Left lung (tissue), 10 donors: ENCODE data around the gene FAM89A. TPM values are rescaled to one million over a fixed set of nuclear protein-coding genes. Genes with fewer than 3 reads are reported as not detected.

Experiments used
- ATAC-seq: fragments of 200-7000 bp; cut with Tn5 transposase; one replicate; pipeline ENCODE4 v1.9.1; 2020; ENCODE audit warnings: moderate library complexity
- DNase-seq, 4 donors: peaks; one replicate each; pipeline ENCODE4 v3.0.0-alpha.2; 2013 to 2020
- H3K27ac ChIP-seq, 2 donors: fragments of 200-600 bp; sonication (generic) in 1 of 2; one replicate each; pipeline versions ENCODE4 v1.5.0 to v1.8.0; 2020 to 2021
- H3K27me3 ChIP-seq, 2 donors: fragments of 200-600 bp; sonication (generic) in 1 of 2; one replicate each; pipeline versions ENCODE4 v1.5.0 to v1.8.0; 2020 to 2021
- H3K36me3 ChIP-seq, 2 donors: fragments of 200-600 bp; sonication (generic) in 1 of 2; one replicate each; pipeline versions ENCODE4 v1.5.0 to v1.8.0; 2020 to 2021
- H3K4me1 ChIP-seq, 2 donors: fragments of 200-600 bp; one replicate each; pipeline ENCODE4 v1.8.0; 2021
- H3K4me3 ChIP-seq, 2 donors: fragments of 200-600 bp; sonication (generic) in 1 of 2; one replicate each; pipeline versions ENCODE4 v1.5.0 to v1.8.0; 2020 to 2021; ENCODE audit warnings: mild to moderate bottlenecking in 1 of 2
- H3K9me3 ChIP-seq, 2 donors: fragments of 200-600 bp; sonication (generic) in 1 of 2; one replicate each; pipeline versions ENCODE4 v1.5.0 to v1.8.0; 2020 to 2021
- intact Hi-C, 2 donors: fragments of 100-400 bp; cut with DNase I; formaldehyde crosslinking; loops; one replicate each; pipeline versions ENCODE4 v1.11.2 to v1.14.2; 2022
- polyA plus RNA-seq, 6 donors: library from polyadenylated mRNA; unstranded; fragments of 120-200 nt; gene quantifications; one replicate each; pipeline ENCODE4 v1.2.1, GENCODE V29; 2013; ENCODE audit not compliant: insufficient read length in 6 of 6
- total RNA-seq, 2 donors: library from RNA; stranded (reverse); fragmentation: NEBNext Ultra II Directional; extraction: Animal tissue kit (Norgen Biotek cat#: 25700); gene quantifications; one replicate each; pipeline ENCODE4 v1.2.1, GENCODE V29; 2021
- TF ChIP-seq, protein P1 (sequence below), 2 donors: fragments of 200-600 bp; sonication (generic) in 1 of 2; IDR thresholded peaks; one replicate each; pipeline versions ENCODE4 v1.5.0 to v1.8.0; 2021; ENCODE audit warnings: antibody characterized with exemption in 2 of 2
- donor health status: DM: no; HTN: yes; CAD: no.
- donor health status: DM: no; HTN: no; CAD: no.

Gene FAM89A
- total and polyA plus RNA-seq, 8 donors, result 12.3 to 26.6 (median 18.5) TPM

DNA sequence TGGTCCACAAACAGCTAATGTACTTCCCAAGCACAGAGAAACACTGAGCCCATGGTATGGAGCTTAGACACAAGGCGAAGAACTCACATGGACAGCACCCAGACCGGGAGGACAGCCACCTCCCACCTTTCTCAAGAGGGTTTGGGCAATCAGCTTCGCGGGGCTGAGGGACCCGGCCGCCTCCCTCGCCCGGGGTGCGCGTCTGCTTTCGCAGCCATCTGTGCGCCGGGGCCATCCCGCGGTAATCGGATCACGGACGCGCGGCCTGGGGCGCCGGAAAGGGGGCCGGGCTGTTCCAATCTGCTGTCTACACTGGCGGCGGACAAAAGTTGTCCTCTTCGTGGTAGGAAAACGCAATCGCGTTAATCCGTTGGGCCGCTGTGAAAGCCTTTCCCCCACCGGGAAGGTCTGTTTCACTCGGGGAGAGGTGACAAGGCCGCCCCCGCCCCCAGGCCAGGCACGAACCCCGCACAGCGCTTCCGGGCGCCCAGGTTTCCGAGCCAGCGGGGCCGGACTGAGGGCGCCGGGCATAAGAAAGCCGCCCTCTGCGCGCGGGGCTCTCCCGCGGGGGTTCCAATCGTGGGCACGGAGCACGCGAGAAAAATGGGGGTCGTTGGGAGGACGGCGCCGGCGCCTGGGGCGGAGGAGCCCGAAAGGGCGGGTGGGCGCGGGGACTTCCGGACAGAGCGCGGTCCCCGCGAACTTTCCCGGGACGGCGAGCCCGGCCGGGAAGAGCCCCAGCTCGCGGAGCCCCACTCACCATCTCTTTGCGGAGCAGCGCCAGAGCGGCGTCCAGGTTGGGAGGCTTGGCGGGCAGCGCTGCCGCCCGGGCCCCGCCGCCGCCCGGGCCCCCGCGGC lies 664 bp downstream of the FAM89A start:
- peak; percentile 74 for ATAC-seq
- Histone ChIP-seq H3K36me3 (no peaks in the 10 kb centered on the region), H3K27ac (peak overlapping the region; percentile 44 to 69), H3K4me3 (peak overlapping the region; percentile 49 to 88), H3K27me3 (peaks cover 0 to 34% of the 10 kb centered on the region in 2 donors), H3K4me1 (peaks cover 0 to 43% of the 10 kb centered on the region in 2 donors), H3K9me3 (peaks cover 0 to 4% of the 10 kb centered on the region in 2 donors)
- intact Hi-C loops, result no loop called here
- TF ChIP-seq, protein P1, sequence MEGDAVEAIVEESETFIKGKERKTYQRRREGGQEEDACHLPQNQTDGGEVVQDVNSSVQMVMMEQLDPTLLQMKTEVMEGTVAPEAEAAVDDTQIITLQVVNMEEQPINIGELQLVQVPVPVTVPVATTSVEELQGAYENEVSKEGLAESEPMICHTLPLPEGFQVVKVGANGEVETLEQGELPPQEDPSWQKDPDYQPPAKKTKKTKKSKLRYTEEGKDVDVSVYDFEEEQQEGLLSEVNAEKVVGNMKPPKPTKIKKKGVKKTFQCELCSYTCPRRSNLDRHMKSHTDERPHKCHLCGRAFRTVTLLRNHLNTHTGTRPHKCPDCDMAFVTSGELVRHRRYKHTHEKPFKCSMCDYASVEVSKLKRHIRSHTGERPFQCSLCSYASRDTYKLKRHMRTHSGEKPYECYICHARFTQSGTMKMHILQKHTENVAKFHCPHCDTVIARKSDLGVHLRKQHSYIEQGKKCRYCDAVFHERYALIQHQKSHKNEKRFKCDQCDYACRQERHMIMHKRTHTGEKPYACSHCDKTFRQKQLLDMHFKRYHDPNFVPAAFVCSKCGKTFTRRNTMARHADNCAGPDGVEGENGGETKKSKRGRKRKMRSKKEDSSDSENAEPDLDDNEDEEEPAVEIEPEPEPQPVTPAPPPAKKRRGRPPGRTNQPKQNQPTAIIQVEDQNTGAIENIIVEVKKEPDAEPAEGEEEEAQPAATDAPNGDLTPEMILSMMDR (IDR thresholded peaks at IDR 0.05), result no peak
- peak; percentile 44 to 86 (median 56) for DNase-seq

DNA sequence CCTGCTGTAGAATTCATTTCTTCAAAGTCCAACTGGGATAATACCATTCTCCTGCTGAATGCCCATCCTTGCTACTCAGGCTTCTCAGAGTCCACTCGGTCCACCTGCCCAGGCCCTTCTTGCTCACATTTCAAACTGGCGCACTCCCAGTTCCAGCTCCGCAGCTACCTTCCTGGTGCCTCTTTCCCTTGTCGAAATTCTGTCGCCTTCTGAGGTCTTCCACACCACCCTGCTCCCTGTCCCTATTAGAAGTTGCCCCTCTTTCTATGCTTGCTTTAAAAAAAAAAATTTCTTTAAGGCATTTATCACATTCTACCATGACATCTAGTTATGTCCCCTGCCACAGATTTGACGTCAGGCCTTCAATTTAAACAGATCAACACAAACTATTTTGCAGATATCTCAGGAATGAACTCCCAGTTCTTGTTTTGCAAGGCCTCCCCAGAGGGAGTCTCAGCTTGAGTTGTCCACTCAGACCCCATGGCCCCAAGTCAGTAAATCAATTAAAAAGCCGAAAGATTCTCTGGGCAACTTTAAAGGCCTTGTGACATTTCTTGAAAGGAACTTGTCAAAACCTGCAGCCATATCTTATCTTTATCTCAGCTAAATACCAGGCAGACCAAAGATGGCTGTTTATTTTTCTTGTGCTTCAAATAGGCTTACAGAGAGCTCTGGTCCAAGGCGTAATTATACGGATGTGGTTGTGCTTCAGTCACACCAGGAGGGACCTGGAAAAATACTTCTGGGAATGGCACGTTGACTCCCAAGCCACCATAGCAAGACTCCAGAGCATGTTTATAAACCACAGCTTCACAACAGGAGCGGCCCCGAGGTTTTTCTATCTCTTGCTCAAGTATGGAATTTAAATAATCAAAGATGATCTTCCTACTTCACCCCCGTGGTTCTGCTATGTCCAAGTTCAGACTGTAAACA lies 2.2 kb downstream of the FAM89A start:
- H3K27ac ChIP-seq, result no peak overlapping the region
- intact Hi-C loops, result no loop called here
- DNase-seq, result no peak

DNA sequence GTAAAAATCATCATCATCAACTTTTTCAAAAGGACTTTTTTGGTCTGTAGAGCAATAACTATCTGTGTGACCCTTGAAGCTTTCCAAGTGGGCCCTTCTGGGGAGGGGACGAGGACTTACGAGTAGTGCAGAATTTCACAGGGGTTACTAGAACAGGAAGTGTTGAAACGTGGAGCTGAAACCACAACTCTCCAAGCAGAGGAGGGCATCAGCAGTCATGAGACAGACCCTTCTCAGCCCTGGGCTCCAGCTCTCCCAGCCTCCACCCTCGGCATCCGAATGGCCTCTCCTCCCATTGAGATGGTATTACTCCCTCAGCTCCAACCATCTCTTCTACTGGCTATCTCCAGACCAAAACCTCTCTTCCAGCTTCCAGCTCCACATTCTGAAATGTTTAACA lies 3.6 kb downstream of the FAM89A start:
- peak; percentile 4 for ATAC-seq
- intact Hi-C loops, result no loop called here
- TF ChIP-seq, protein P1 (IDR thresholded peaks at IDR 0.05), result no peak

More for the DNA sequence above, 2.2 kb downstream of the FAM89A start:
- Histone ChIP-seq H3K4me3 (no peak overlapping the region), H3K9me3 (no peaks in the 10 kb centered on the region), H3K36me3 (no peaks in the 10 kb centered on the region), H3K27me3 (peaks cover 0 to 34% of the 10 kb centered on the region in 2 donors), H3K4me1 (peaks cover 0 to 50% of the 10 kb centered on the region in 2 donors)
- ATAC-seq, result no peak
- TF ChIP-seq, protein P1 (IDR thresholded peaks at IDR 0.05), result no peak

DNA sequence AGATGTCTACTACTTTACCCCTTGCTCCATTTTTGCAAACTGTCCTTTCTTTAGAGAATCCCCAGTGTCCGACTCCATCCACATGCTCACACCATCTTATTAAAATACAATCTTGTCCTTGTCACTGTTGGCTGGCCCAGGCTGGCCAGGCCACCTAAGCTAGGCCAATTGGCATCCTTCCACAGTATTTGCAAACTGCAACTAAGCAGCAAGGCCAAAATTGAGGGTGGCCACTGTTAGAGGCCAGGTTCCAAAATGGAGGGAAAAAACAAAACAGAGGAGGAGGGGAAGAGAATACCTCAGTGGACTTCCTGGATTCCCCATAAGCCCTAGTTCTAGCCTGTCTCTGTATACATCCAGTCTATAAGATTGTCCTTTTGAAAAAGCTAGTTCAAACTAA lies 4.3 kb downstream of the FAM89A start:
- no peak for DNase-seq
- no peak overlapping the region for H3K27ac ChIP-seq
- no peaks in the 10 kb centered on the region for H3K9me3 ChIP-seq
- H3K4me3 ChIP-seq, result no peak overlapping the region
- no peaks in the 10 kb centered on the region for H3K36me3 ChIP-seq
- H3K27me3 ChIP-seq, result peaks cover 0 to 19% of the 10 kb centered on the region in 2 donors
- no peak for ATAC-seq
- intact Hi-C loops, result no loop called here
- peaks cover 0 to 48% of the 10 kb centered on the region in 2 donors for H3K4me1 ChIP-seq
- TF ChIP-seq, protein P1 (IDR thresholded peaks at IDR 0.05), result no peak

More for the DNA sequence above, 3.6 kb downstream of the FAM89A start:
- H3K27me3 ChIP-seq, result peaks cover 0 to 25% of the 10 kb centered on the region in 2 donors
- H3K27ac ChIP-seq, result peak overlapping the region in 1 of 2 donors; percentile 13
- no peaks in the 10 kb centered on the region for H3K36me3 ChIP-seq
- H3K4me1 ChIP-seq, result peaks cover 0 to 53% of the 10 kb centered on the region in 2 donors
- no peak overlapping the region for H3K4me3 ChIP-seq
- H3K9me3 ChIP-seq, result no peaks in the 10 kb centered on the region
- no peak for DNase-seq
